GM23338 (cell line): ENCODE data around the gene PCDHA13. TPM values are rescaled to one million over a fixed set of nuclear protein-coding genes. Genes with fewer than 3 reads are reported as not detected.

Experiments used
- ATAC-seq: fragments of 200-7000 bp; cut with Tn5 transposase; 3 replicates; pipeline ENCODE4 v1.9.1; 2020
- DNase-seq: peaks from one replicate; pipeline ENCODE4 v3.0.0-alpha.2; 2015; ENCODE audit warnings: low spot score
- H2AFZ ChIP-seq: fragments of 200-600 bp; sonication (generic); 2 replicates; pipeline ENCODE4 v1.8.0; 2016; ENCODE audit warnings: antibody characterized with exemption, mild to moderate bottlenecking, moderate library complexity
- H3F3A ChIP-seq: fragments of 200-600 bp; sonication (generic); replicated peaks from 2 replicates; pipeline ENCODE4 v1.8.0; 2017; ENCODE audit warnings: antibody characterized with exemption, mixed run types, low read depth
- H3K27ac ChIP-seq: fragments of 200-600 bp; sonication (generic); 2 replicates; pipeline ENCODE4 v1.6.1; 2016; ENCODE audit warnings: low read depth
- H3K27me3 ChIP-seq: fragments of 200-600 bp; sonication (generic); 2 replicates; pipeline ENCODE4 v1.8.0; 2016; ENCODE audit warnings: mild to moderate bottlenecking, mixed run types, moderate library complexity; ENCODE audit not compliant: insufficient read depth
- H3K36me3 ChIP-seq: fragments of 200-600 bp; sonication (generic); 2 replicates; pipeline ENCODE4 v1.8.0; 2016; ENCODE audit warnings: mild to moderate bottlenecking; ENCODE audit not compliant: insufficient read depth
- H3K4me1 ChIP-seq: fragments of 200-600 bp; sonication (generic); 2 replicates; pipeline ENCODE4 v1.8.0; 2016; ENCODE audit warnings: mild to moderate bottlenecking, moderate library complexity; ENCODE audit not compliant: insufficient read depth
- H3K4me2 ChIP-seq: fragments of 200-600 bp; sonication (generic); 2 replicates; pipeline ENCODE4 v1.7.1; 2017; ENCODE audit warnings: mixed run types
- H3K4me3 ChIP-seq: fragments of 200-600 bp; sonication (generic); 2 replicates; pipeline ENCODE4 v1.6.1; 2016; ENCODE audit warnings: mixed run types
- H3K79me2 ChIP-seq: fragments of 200-600 bp; sonication (generic); replicated peaks from 2 replicates; pipeline ENCODE4 v1.8.0; 2017; ENCODE audit warnings: mild to moderate bottlenecking; ENCODE audit not compliant: insufficient read depth
- H3K9me2 ChIP-seq: fragments of 200-600 bp; sonication (generic); 2 replicates; pipeline ENCODE4 v1.8.0; 2017; ENCODE audit not compliant: insufficient read depth
- H4K20me1 ChIP-seq: fragments of 200-600 bp; sonication (generic); replicated peaks from 2 replicates; pipeline ENCODE4 v1.8.0; 2017; ENCODE audit warnings: mild to moderate bottlenecking; ENCODE audit not compliant: insufficient read depth
- H3K27ac Mint-ChIP-seq: 2 replicates; pipeline ENCODE4 v1.8.0; 2020; ENCODE audit warnings: inconsistent platforms, mild to moderate bottlenecking, moderate library complexity, mixed read lengths
- H3K27me3 Mint-ChIP-seq: 3 replicates; pipeline ENCODE4 v1.8.0; 2022; ENCODE audit warnings: low read depth, mild to moderate bottlenecking, moderate library complexity, mixed read lengths, inconsistent platforms; ENCODE audit not compliant: insufficient read depth, poor library complexity
- H3K36me3 Mint-ChIP-seq: 3 replicates; pipeline ENCODE4 v1.8.0; 2021; ENCODE audit warnings: low read depth, mild to moderate bottlenecking, inconsistent platforms, moderate library complexity, mixed read lengths
- H3K4me1 Mint-ChIP-seq: 3 replicates; pipeline ENCODE4 v1.8.0; 2020; ENCODE audit warnings: mild to moderate bottlenecking, inconsistent platforms, mixed read lengths
- H3K4me3 Mint-ChIP-seq: 3 replicates; pipeline ENCODE4 v1.8.0; 2021; ENCODE audit warnings: moderate library complexity, mild to moderate bottlenecking, inconsistent platforms, mixed read lengths
- H3K9me3 Mint-ChIP-seq: 3 replicates; pipeline ENCODE4 v1.8.0; 2020; ENCODE audit warnings: moderate library complexity, mild to moderate bottlenecking, inconsistent platforms, mixed read lengths
- EZH2phosphoT487 ChIP-seq: fragments of 200-600 bp; sonication (generic); IDR thresholded peaks from one replicate; pipeline ENCODE4 v1.8.1; 2018; ENCODE audit warnings: antibody characterized with exemption; ENCODE audit not compliant: unreplicated experiment
- JUNB ChIP-seq: IDR thresholded peaks from one replicate; pipeline ENCODE4 v1.6.1; 2016; ENCODE audit warnings: antibody characterized with exemption; ENCODE audit not compliant: unreplicated experiment
- STAT1 ChIP-seq: IDR thresholded peaks from one replicate; pipeline ENCODE4 v1.6.1; 2016; ENCODE audit warnings: antibody characterized with exemption; ENCODE audit not compliant: unreplicated experiment
- ZNF114 ChIP-seq: fragments of 250-450 bp; sonication (Bioruptor Pico); IDR thresholded peaks from 2 replicates; pipeline ENCODE4 v1.5.0; 2020; ENCODE audit warnings: mild to moderate bottlenecking, moderate library complexity
- ZNF331 ChIP-seq: fragments of 250-450 bp; sonication (Bioruptor Pico); IDR thresholded peaks from 2 replicates; pipeline ENCODE4 v1.5.0; 2020; ENCODE audit warnings: low read depth, mild to moderate bottlenecking, moderate library complexity
- polyA plus RNA-seq: library from polyadenylated mRNA; unstranded; fragments of >200 nt; fragmentation: Nextera tagmentation; extraction: Ambion mirVana; gene quantifications from 2 replicates; pipeline ENCODE4 v1.2.1, GENCODE V29; 2016
- total RNA-seq: library from RNA; depleted of rRNA; stranded (reverse); fragments of >200 nt; shearing (Covaris generic); gene quantifications from 2 replicates; pipeline ENCODE4 v1.2.3, GENCODE V29; 2014
- TF ChIP-seq, protein P1 (sequence below): fragments of 250-450 bp; sonication (Bioruptor Pico); IDR thresholded peaks from 2 replicates; pipeline ENCODE4 v1.5.0; 2020; ENCODE audit warnings: mild to moderate bottlenecking, moderate library complexity

Gene PCDHA13
- total and polyA plus RNA-seq, 2 experiments from 2014 or later = 1.2 to 9.8 TPM

DNA sequence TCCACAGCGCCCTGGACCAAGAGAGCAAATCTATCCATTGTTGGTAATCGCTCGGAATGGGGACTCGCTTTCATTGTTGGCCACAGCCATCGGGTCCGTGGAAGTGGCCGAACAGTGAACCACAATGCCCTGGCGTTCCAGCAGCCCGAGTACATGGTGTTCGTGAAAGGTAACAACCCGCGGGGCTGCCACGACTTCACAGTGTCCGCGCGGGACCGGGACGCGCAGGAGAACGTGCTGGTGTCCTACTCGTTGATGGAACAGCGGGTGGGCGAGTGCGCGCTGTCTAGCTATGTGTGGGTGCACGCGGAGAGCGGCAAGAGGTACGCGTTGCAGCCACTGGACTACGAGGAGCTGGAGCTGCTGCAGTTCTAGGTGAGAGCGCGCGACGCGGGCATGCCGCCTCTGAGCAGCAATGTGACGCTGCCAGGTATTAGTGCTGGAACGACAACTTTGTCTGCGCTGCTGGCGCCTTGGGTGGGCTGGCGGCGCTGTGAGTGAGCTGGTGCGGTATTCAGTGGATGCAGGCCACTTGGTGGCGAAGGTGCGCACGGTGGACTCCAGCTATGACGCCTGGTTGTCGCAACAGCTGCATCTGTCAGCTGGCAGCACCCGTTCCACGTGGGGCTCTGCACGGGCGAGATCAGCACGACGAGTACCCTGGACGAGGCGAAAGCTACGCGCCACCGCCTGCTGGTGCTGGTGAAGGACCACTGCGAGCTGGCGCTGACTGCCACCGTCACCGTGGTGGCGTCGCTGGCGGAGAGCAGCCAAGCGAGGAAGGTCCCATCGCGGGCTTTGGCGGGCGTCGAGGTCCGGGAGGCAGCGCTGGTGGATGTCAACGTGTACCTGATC is 19.3 kb upstream of the PCDHA13 start (continued):
- TF ChIP-seq, protein P1, sequence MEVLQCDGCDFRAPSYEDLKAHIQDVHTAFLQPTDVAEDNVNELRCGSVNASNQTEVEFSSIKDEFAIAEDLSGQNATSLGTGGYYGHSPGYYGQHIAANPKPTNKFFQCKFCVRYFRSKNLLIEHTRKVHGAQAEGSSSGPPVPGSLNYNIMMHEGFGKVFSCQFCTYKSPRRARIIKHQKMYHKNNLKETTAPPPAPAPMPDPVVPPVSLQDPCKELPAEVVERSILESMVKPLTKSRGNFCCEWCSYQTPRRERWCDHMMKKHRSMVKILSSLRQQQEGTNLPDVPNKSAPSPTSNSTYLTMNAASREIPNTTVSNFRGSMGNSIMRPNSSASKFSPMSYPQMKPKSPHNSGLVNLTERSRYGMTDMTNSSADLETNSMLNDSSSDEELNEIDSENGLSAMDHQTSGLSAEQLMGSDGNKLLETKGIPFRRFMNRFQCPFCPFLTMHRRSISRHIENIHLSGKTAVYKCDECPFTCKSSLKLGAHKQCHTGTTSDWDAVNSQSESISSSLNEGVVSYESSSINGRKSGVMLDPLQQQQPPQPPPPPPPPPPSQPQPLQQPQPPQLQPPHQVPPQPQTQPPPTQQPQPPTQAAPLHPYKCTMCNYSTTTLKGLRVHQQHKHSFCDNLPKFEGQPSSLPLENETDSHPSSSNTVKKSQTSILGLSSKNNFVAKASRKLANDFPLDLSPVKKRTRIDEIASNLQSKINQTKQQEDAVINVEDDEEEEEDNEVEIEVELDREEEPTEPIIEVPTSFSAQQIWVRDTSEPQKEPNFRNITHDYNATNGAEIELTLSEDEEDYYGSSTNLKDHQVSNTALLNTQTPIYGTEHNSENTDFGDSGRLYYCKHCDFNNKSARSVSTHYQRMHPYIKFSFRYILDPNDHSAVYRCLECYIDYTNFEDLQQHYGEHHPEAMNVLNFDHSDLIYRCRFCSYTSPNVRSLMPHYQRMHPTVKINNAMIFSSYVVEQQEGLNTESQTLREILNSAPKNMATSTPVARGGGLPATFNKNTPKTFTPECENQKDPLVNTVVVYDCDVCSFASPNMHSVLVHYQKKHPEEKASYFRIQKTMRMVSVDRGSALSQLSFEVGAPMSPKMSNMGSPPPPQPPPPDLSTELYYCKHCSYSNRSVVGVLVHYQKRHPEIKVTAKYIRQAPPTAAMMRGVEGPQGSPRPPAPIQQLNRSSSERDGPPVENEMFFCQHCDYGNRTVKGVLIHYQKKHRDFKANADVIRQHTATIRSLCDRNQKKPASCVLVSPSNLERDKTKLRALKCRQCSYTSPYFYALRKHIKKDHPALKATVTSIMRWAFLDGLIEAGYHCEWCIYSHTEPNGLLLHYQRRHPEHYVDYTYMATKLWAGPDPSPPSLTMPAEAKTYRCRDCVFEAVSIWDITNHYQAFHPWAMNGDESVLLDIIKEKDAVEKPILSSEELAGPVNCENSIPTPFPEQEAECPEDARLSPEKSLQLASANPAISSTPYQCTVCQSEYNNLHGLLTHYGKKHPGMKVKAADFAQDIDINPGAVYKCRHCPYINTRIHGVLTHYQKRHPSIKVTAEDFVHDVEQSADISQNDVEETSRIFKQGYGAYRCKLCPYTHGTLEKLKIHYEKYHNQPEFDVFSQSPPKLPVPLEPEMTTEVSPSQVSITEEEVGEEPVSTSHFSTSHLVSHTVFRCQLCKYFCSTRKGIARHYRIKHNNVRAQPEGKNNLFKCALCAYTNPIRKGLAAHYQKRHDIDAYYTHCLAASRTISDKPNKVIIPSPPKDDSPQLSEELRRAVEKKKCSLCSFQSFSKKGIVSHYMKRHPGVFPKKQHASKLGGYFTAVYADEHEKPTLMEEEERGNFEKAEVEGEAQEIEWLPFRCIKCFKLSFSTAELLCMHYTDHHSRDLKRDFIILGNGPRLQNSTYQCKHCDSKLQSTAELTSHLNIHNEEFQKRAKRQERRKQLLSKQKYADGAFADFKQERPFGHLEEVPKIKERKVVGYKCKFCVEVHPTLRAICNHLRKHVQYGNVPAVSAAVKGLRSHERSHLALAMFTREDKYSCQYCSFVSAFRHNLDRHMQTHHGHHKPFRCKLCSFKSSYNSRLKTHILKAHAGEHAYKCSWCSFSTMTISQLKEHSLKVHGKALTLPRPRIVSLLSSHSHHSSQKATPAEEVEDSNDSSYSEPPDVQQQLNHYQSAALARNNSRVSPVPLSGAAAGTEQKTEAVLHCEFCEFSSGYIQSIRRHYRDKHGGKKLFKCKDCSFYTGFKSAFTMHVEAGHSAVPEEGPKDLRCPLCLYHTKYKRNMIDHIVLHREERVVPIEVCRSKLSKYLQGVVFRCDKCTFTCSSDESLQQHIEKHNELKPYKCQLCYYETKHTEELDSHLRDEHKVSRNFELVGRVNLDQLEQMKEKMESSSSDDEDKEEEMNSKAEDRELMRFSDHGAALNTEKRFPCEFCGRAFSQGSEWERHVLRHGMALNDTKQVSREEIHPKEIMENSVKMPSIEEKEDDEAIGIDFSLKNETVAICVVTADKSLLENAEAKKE (CRISPR knock-in tag) = no peak
- no peak for TF ChIP-seq JUNB

GRCh38 chr5:140868721-140869554 is 13.0 kb upstream of the PCDHA13 start, which contains the start of gene PCDHA11:
TSS of gene PCDHA11 (plus strand) at chr5:140868957. CDS start at chr5:140869104, 147 bp downstream.
- H3K4me3 ChIP-seq = peak within 1 kb of the TSS; percentile 59
- no peaks in the 10 kb centered on the region for H3K9me2 ChIP-seq
- H4K20me1 ChIP-seq = no peaks in the 10 kb centered on the region; the same call in 1 of the 2 replicates
- H3K4me3 Mint-ChIP-seq = peak within 1 kb of the TSS; percentile 86
- H3K79me2 ChIP-seq = peaks cover 27% of the 10 kb centered on the region
- H3K36me3 Mint-ChIP-seq = peaks cover 38% of the 10 kb centered on the region
- H3F3A ChIP-seq = no peaks in the 10 kb centered on the region
- no peaks in the 10 kb centered on the region for H3K27me3 Mint-ChIP-seq
- H3K9me3 Mint-ChIP-seq = peaks cover 22% of the 10 kb centered on the region; the same call in 2 of the 3 replicates
- H2AFZ ChIP-seq = no peak within 1 kb of the TSS
- H3K27me3 ChIP-seq = no peaks in the 10 kb centered on the region
- peak; percentile 87 for DNase-seq
- peak within 1 kb of the TSS; percentile 86 for H3K27ac Mint-ChIP-seq
- no peaks in the 10 kb centered on the region; the same call in 1 of the 2 replicates for H3K36me3 ChIP-seq
- H3K27ac ChIP-seq = peak within 1 kb of the TSS; percentile 48; the same call in 1 of the 2 replicates
- H3K4me1 Mint-ChIP-seq = peaks cover 11% of the 10 kb centered on the region
- peak within 1 kb of the TSS; percentile 72 for H3K4me2 ChIP-seq
- H3K4me1 ChIP-seq = 0 out of 2 replicates have a peak, but pooled peaks cover 9% of the 10 kb centered on the region
- peak; percentile 94 for ATAC-seq
- TF ChIP-seq EZH2phosphoT487 = no peak
- no peak for TF ChIP-seq ZNF114 (CRISPR knock-in tag)
- no peak for TF ChIP-seq STAT1
- TF ChIP-seq ZNF331 (CRISPR knock-in tag) = no peak
- TF ChIP-seq, protein P1 (CRISPR knock-in tag) = no peak
